Hepatocyte (in vitro differentiated cells): ENCODE measurements around the gene SPATA45. TPM values are rescaled to one million over a fixed set of nuclear protein-coding genes. Genes with fewer than 3 reads are reported as not detected.
A peak's percentile ranks its signal among the peaks of the same experiment; 100 is the strongest.

Source experiments
- DNase-seq: peaks from one replicate; pipeline ENCODE4 v3.0.0-alpha.2; 2016; ENCODE audit warnings: low spot score
- H2AFZ ChIP-seq: fragments of 200-600 bp; sonication (generic); 2 replicates; pipeline ENCODE4 v1.6.0; 2016; ENCODE audit warnings: antibody characterized with exemption, mild to moderate bottlenecking
- H3K27ac ChIP-seq: fragments of 200-600 bp; sonication (generic); 2 replicates; pipeline ENCODE4 v1.5.1; 2016; ENCODE audit warnings: mild to moderate bottlenecking
- H3K27me3 ChIP-seq: fragments of 200-600 bp; sonication (generic); 2 replicates; pipeline ENCODE4 v1.6.1; 2016
- H3K36me3 ChIP-seq: fragments of 200-600 bp; sonication (generic); replicated peaks from 2 replicates; pipeline ENCODE4 v1.5.1; 2016; ENCODE audit warnings: low read depth; ENCODE audit not compliant: insufficient read depth
- H3K4me1 ChIP-seq: fragments of 200-600 bp; sonication (generic); 2 replicates; pipeline ENCODE4 v1.5.1; 2016; ENCODE audit warnings: mild to moderate bottlenecking, moderate library complexity; ENCODE audit not compliant: insufficient read depth
- H3K4me2 ChIP-seq: fragments of 200-600 bp; sonication (generic); 2 replicates; pipeline ENCODE4 v1.6.0; 2016
- H3K4me3 ChIP-seq: fragments of 200-600 bp; sonication (generic); 2 replicates; pipeline ENCODE4 v1.5.1; 2016; ENCODE audit warnings: mild to moderate bottlenecking
- H3K79me2 ChIP-seq: fragments of 200-600 bp; sonication (generic); 2 replicates; pipeline ENCODE4 v1.6.0; 2017; ENCODE audit warnings: mild to moderate bottlenecking
- H3K9me2 ChIP-seq: fragments of 200-600 bp; sonication (generic); replicated peaks from 2 replicates; pipeline ENCODE4 v1.6.0; 2017; ENCODE audit warnings: mild to moderate bottlenecking; ENCODE audit not compliant: insufficient read depth
- H3K9me3 ChIP-seq: fragments of 200-600 bp; sonication (generic); 2 replicates; pipeline ENCODE4 v1.5.1; 2016; ENCODE audit warnings: low read depth, mild to moderate bottlenecking
- H4K20me1 ChIP-seq: fragments of 200-600 bp; sonication (generic); 2 replicates; pipeline ENCODE4 v1.6.0; 2016; ENCODE audit warnings: mild to moderate bottlenecking; ENCODE audit not compliant: insufficient read depth, poor library complexity, severe bottlenecking
- EZH2 ChIP-seq: fragments of 200-600 bp; sonication (generic); IDR thresholded peaks from 2 replicates; pipeline ENCODE4 v1.6.1; 2016; ENCODE audit warnings: antibody characterized with exemption, mild to moderate bottlenecking, borderline replicate concordance
- EZH2phosphoT487 ChIP-seq: fragments of 200-600 bp; sonication (generic); IDR thresholded peaks from one replicate; pipeline ENCODE4 v1.6.1; 2018; ENCODE audit warnings: antibody characterized with exemption, mild to moderate bottlenecking, low read depth, moderate library complexity; ENCODE audit not compliant: unreplicated experiment, severe bottlenecking
- WGBS: methylation state at CpG from one replicate; pipeline ENCODE4 v1.1.6; 2016; ENCODE audit warnings: low lambda C conversion rate; ENCODE audit errors: missing lambda C conversion rate; 5-methylcytosine and 5-hydroxymethylcytosine counted together
- polyA plus RNA-seq: library from polyadenylated mRNA; unstranded; fragments of >200 nt; fragmentation: Nextera tagmentation; extraction: Ambion mirVana; gene quantifications from 2 replicates; pipeline ENCODE4 v1.2.1, GENCODE V29; 2016
- total RNA-seq: library from RNA; depleted of rRNA; stranded (reverse); fragments of >200 nt; gene quantifications from 2 replicates; pipeline ENCODE4 v1.2.3, GENCODE V29; 2014
- TF ChIP-seq, protein P1 (sequence below): fragments of 200-600 bp; sonication (generic); IDR thresholded peaks from 2 replicates; pipeline ENCODE4 v1.5.1; 2016; ENCODE audit warnings: antibody characterized with exemption, mild to moderate bottlenecking; ENCODE audit not compliant: poor library complexity

SPATA45 gene
- total and polyA plus RNA-seq, 2 experiments from 2014 or later: 0.44 TPM; not detected in 1

DNA sequence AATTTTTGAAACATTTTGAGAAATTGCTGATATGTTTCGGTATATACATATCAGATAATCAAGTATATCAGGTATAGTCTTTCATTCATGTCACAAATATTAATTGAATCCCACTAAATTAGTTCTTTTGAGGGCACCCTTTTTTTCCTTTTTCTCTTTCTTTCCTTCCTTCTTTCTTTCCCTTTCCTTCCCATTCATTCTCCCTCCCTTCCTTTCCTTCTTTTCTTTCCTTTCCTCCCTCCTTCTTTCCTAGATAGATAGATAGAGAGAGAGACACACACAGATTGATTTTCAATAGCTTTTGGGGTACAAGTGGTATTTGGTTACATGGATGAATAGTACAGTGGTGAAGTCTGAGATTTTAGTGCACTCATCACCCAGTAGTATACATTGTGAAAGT is 61.6 kb downstream of the SPATA45 start:
- H3K4me3 ChIP-seq: no peak overlapping the region
- H3K9me3 ChIP-seq: no peaks in the 10 kb centered on the region
- no peak overlapping the region for H3K4me2 ChIP-seq
- H3K4me1 ChIP-seq: no peaks in the 10 kb centered on the region
- H4K20me1 ChIP-seq: no peaks in the 10 kb centered on the region
- no peak overlapping the region for H3K27ac ChIP-seq
- H3K9me2 ChIP-seq: no peaks in the 10 kb centered on the region
- no peaks in the 10 kb centered on the region for H3K36me3 ChIP-seq
- WGBS: 97% methylated on average over 1 of the region's 1 CpG
- H2AFZ ChIP-seq: no peak overlapping the region
- DNase-seq: no peak
- TF ChIP-seq, protein P1, sequence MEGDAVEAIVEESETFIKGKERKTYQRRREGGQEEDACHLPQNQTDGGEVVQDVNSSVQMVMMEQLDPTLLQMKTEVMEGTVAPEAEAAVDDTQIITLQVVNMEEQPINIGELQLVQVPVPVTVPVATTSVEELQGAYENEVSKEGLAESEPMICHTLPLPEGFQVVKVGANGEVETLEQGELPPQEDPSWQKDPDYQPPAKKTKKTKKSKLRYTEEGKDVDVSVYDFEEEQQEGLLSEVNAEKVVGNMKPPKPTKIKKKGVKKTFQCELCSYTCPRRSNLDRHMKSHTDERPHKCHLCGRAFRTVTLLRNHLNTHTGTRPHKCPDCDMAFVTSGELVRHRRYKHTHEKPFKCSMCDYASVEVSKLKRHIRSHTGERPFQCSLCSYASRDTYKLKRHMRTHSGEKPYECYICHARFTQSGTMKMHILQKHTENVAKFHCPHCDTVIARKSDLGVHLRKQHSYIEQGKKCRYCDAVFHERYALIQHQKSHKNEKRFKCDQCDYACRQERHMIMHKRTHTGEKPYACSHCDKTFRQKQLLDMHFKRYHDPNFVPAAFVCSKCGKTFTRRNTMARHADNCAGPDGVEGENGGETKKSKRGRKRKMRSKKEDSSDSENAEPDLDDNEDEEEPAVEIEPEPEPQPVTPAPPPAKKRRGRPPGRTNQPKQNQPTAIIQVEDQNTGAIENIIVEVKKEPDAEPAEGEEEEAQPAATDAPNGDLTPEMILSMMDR: no peak
- no peak for TF ChIP-seq EZH2phosphoT487
- TF ChIP-seq EZH2: no peak
- no peaks in the 10 kb centered on the region for H3K27me3 ChIP-seq
- H3K79me2 ChIP-seq: peaks cover 35% of the 10 kb centered on the region

DNA sequence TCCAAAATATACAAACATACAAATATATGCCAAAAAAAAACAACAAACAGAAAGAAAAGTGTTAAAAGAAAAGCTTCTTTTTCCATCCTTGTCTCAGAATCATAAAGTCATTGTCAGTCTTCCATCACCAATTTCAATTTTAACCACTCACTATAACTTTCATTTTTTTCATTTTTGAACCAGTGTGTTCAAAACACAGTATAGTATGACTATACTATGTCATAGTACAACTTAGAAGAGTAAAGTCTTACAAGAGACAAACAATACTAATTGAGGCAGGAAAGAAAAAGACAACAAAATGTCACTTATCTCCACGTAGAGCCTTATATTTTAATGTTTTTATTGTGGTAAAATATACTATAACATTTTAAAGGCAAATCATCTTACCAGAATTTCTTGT is 63.5 kb downstream of the SPATA45 start:
- Histone ChIP-seq H4K20me1 (no peaks in the 10 kb centered on the region), H3K79me2 (peaks cover 16% of the 10 kb centered on the region), H3K9me3 (no peaks in the 10 kb centered on the region), H3K27ac (no peak overlapping the region), H2AFZ (no peak overlapping the region), H3K4me3 (no peak overlapping the region), H3K4me2 (no peak overlapping the region), H3K36me3 (no peaks in the 10 kb centered on the region), H3K9me2 (no peaks in the 10 kb centered on the region), H3K27me3 (no peaks in the 10 kb centered on the region), H3K4me1 (no peaks in the 10 kb centered on the region)
- no peak for DNase-seq
- no peak for TF ChIP-seq EZH2phosphoT487
- 94% methylated on average over 1 of the region's 1 CpG for WGBS

DNA sequence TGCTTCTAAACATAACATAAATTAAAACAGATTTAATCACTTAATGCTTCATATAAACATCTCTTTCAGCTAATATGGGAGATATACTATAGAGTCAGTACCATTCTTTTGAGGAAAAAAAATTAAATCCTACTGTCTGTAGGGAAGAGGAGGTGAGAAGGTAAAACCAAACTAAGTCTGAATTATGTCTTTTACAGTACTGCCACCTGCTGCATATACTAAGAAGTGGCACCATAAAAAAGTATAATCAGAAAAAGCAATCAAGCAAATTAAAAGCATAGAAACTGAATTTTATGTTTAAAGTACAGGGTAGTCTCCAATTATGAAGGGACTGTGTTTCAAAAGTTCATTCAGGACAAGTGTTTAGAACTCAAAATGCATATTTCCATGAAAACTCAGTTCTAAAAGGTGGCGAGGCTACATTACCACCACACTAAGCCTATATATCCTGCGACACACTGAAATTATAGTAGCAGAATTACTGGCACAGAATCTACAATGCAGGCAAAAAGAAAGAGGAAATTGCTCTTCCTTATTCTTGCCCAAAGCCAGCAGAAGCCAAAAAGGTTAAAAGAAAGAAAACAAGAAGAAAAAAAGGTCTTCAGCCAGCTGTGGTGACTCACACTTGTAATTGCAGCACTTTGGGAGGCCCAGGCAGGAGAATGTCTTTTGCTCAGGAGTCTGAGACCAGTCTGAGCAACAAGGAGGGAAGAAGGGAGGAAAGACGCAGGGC is 64.9 kb downstream of the SPATA45 start:
- no peaks in the 10 kb centered on the region for H3K9me3 ChIP-seq
- H3K79me2 ChIP-seq: peaks cover 2% of the 10 kb centered on the region
- no peaks in the 10 kb centered on the region for H3K4me1 ChIP-seq
- H3K36me3 ChIP-seq: no peaks in the 10 kb centered on the region
- H3K27me3 ChIP-seq: no peaks in the 10 kb centered on the region
- H3K4me3 ChIP-seq: no peak overlapping the region
- TF ChIP-seq EZH2 (no peak), EZH2phosphoT487 (no peak)
- TF ChIP-seq, protein P1: peak; percentile 65
- WGBS: 93% methylated on average over 3 of the region's 3 CpGs
- H3K9me2 ChIP-seq: no peaks in the 10 kb centered on the region
- no peaks in the 10 kb centered on the region for H4K20me1 ChIP-seq
- DNase-seq: peak; percentile 20
- H2AFZ ChIP-seq: no peak overlapping the region
- H3K27ac ChIP-seq: peak overlapping the region; percentile 36
- H3K4me2 ChIP-seq: no peak overlapping the region

DNA sequence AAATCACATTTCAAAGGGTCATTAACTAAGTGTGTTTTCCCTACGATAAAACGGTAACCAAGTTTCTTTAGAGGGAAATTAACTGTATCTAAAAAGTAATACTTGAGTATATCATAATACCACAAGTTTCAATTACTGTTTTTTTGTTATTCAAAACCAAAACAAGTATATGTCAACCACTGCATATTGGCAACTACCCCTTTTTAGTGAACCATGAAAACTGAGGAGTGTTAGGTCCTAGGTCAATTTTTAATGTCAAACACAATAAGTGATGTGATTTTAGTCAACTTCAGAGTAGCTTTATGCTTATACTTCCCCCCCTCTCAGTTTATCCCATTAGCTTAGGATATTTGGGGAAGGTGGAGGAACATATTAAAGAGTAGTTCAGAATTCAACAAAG is 66.2 kb downstream of the SPATA45 start:
- Histone ChIP-seq H3K79me2 (no peaks in the 10 kb centered on the region), H3K27ac (no peak overlapping the region), H3K9me3 (no peaks in the 10 kb centered on the region), H3K4me2 (no peak overlapping the region), H3K9me2 (no peaks in the 10 kb centered on the region), H3K36me3 (no peaks in the 10 kb centered on the region), H2AFZ (no peak overlapping the region), H3K4me1 (no peaks in the 10 kb centered on the region), H3K4me3 (no peak overlapping the region), H4K20me1 (no peaks in the 10 kb centered on the region), H3K27me3 (no peaks in the 10 kb centered on the region)
- TF ChIP-seq EZH2: no peak
- TF ChIP-seq, protein P1: no peak
- no peak for TF ChIP-seq EZH2phosphoT487
- DNase-seq: no peak
- WGBS: 87% methylated on average over 2 of the region's 2 CpGs
